MV-4-11 (cell line): Measurements from ENCODE around the gene NPSR1.
"Not testable (repeated sequence)": the region's sequence is repeated elsewhere in the genome, so short reads cannot be mapped to it uniquely, and the experiment has no call there.

Source experiments
- DNase-seq: peaks from one replicate; lab custom pipeline; 2025; lab: John Stamatoyannopoulos, UW

The NPSR1 gene

GRCh38 chr7:34657632-34658268 is at the start of gene NPSR1:
TSS of gene NPSR1 (plus strand) at chr7:34658218. CDS start at chr7:34658413, 195 bp downstream.
- no peak for DNase-seq

GRCh38 chr7:34612661-34613060 is 45.4 kb upstream of the NPSR1 start:
- no peak for DNase-seq

- DNase-seq: no peak
Measured at GRCh38 chr7:34620425-34620824, 37.6 kb upstream of the NPSR1 start.

- no peak for DNase-seq
Measured at GRCh38 chr7:34622182-34622581, 35.8 kb upstream of the NPSR1 start.

- no peak for DNase-seq
Measured at GRCh38 chr7:34622771-34623250, 35.2 kb upstream of the NPSR1 start.

GRCh38 chr7:34628618-34629017 is 29.4 kb upstream of the NPSR1 start:
- DNase-seq: not testable (repeated sequence)

- no peak for DNase-seq
Measured at GRCh38 chr7:34652809-34653208, 5.2 kb upstream of the NPSR1 start.

- DNase-seq: no peak
Measured at GRCh38 chr7:34653787-34654186, 4.2 kb upstream of the NPSR1 start.

GRCh38 chr7:34655384-34655783 is 2.6 kb upstream of the NPSR1 start:
- no peak for DNase-seq

- no peak for DNase-seq
Measured at GRCh38 chr7:34656041-34656440, 2.0 kb upstream of the NPSR1 start.

GRCh38 chr7:34659472-34660075 is 1.6 kb downstream of the NPSR1 start:
- DNase-seq: no peak

- DNase-seq: no peak
Measured at GRCh38 chr7:34662058-34662708, 4.2 kb downstream of the NPSR1 start.

- no peak for DNase-seq
Measured at GRCh38 chr7:34664755-34665154, 6.7 kb downstream of the NPSR1 start.

- no peak for DNase-seq
Measured at GRCh38 chr7:34672430-34672829, 14.4 kb downstream of the NPSR1 start.

- no peak for DNase-seq
Measured at GRCh38 chr7:34673066-34673465, 15.0 kb downstream of the NPSR1 start.

GRCh38 chr7:34675749-34676374 is 17.8 kb downstream of the NPSR1 start:
- DNase-seq: no peak

GRCh38 chr7:34677491-34677890 is 19.5 kb downstream of the NPSR1 start:
- DNase-seq: no peak

GRCh38 chr7:34687529-34687928 is 29.5 kb downstream of the NPSR1 start:
- DNase-seq: no peak

- DNase-seq: no peak
Measured at GRCh38 chr7:34696415-34696814, 38.4 kb downstream of the NPSR1 start.

GRCh38 chr7:34709771-34710170 is 51.8 kb downstream of the NPSR1 start:
- no peak for DNase-seq

- DNase-seq: no peak
Measured at GRCh38 chr7:34718867-34719266, 60.8 kb downstream of the NPSR1 start.

- DNase-seq: no peak
Measured at GRCh38 chr7:34719636-34720035, 61.6 kb downstream of the NPSR1 start.

- DNase-seq: no peak
Measured at GRCh38 chr7:34720289-34720688, 62.3 kb downstream of the NPSR1 start.
